Measurements from ENCODE around the gene GLP1R. TPM values are rescaled to one million over a fixed set of nuclear protein-coding genes. Genes with fewer than 3 reads are reported as not detected.

GLP1R gene
- total RNA-seq, 1 donor from 2014 or later, result not detected

GRCh38 chr6:39061182-39061581, 12.6 kb downstream of the GLP1R start:
- Histone ChIP-seq H3K36me3 (no peaks in the 10 kb centered on the region), H3K27ac (no peak overlapping the region), H3K27me3 (no peaks in the 10 kb centered on the region), H3K4me3 (no peak overlapping the region), H3K9me3 (no peaks in the 10 kb centered on the region), H3K4me1 (no peaks in the 10 kb centered on the region)
- no peak for DNase-seq (ENCODE audit: low spot score in 2 of 2)
- intact Hi-C loops (cut with DNase I), result no loop called here
- no peak for TF ChIP-seq CTCF (IDR thresholded peaks at IDR 0.05)

GRCh38 chr6:39061588-39061987, 13.0 kb downstream of the GLP1R start:
- no peak overlapping the region for H3K4me3 ChIP-seq
- intact Hi-C loops (cut with DNase I), result no loop called here
- DNase-seq (ENCODE audit: low spot score in 2 of 2), result no peak
- H3K27me3 ChIP-seq, result no peaks in the 10 kb centered on the region
- no peaks in the 10 kb centered on the region for H3K36me3 ChIP-seq
- no peaks in the 10 kb centered on the region for H3K4me1 ChIP-seq
- TF ChIP-seq CTCF (IDR thresholded peaks at IDR 0.05), result no peak
- H3K27ac ChIP-seq, result no peak overlapping the region
- H3K9me3 ChIP-seq, result no peaks in the 10 kb centered on the region

GRCh38 chr6:39062014-39062740, 13.6 kb downstream of the GLP1R start:
- no peaks in the 10 kb centered on the region for H3K9me3 ChIP-seq
- no peak overlapping the region for H3K4me3 ChIP-seq
- no peak for DNase-seq (ENCODE audit: low spot score in 2 of 2)
- H3K27ac ChIP-seq, result no peak overlapping the region
- H3K36me3 ChIP-seq, result no peaks in the 10 kb centered on the region
- H3K27me3 ChIP-seq, result no peaks in the 10 kb centered on the region
- H3K4me1 ChIP-seq, result no peaks in the 10 kb centered on the region
- TF ChIP-seq CTCF (IDR thresholded peaks at IDR 0.05), result no peak
- intact Hi-C loops (cut with DNase I), result no loop called here

- no peaks in the 10 kb centered on the region for H3K36me3 ChIP-seq
- intact Hi-C loops (cut with DNase I), result no loop called here
- no peak for TF ChIP-seq CTCF (IDR thresholded peaks at IDR 0.05)
- no peaks in the 10 kb centered on the region for H3K27me3 ChIP-seq
- no peak for DNase-seq (ENCODE audit: low spot score in 2 of 2)
- no peak overlapping the region for H3K4me3 ChIP-seq
- H3K9me3 ChIP-seq, result no peaks in the 10 kb centered on the region
- H3K4me1 ChIP-seq, result no peaks in the 10 kb centered on the region
- no peak overlapping the region for H3K27ac ChIP-seq
Observed at GRCh38 chr6:39063526-39063925, 14.9 kb downstream of the GLP1R start.

GRCh38 chr6:39065561-39065960, 17.0 kb downstream of the GLP1R start:
- H3K36me3 ChIP-seq, result no peaks in the 10 kb centered on the region
- no peak overlapping the region for H3K4me3 ChIP-seq
- H3K27ac ChIP-seq, result no peak overlapping the region
- no peaks in the 10 kb centered on the region for H3K27me3 ChIP-seq
- DNase-seq (ENCODE audit: low spot score in 2 of 2), result no peak
- H3K9me3 ChIP-seq, result no peaks in the 10 kb centered on the region
- no peaks in the 10 kb centered on the region for H3K4me1 ChIP-seq
- intact Hi-C loops (cut with DNase I), result no loop called here
- TF ChIP-seq CTCF (IDR thresholded peaks at IDR 0.05), result no peak

GRCh38 chr6:39068391-39068790, 19.8 kb downstream of the GLP1R start:
- no peaks in the 10 kb centered on the region for H3K9me3 ChIP-seq
- no peaks in the 10 kb centered on the region for H3K27me3 ChIP-seq
- H3K4me3 ChIP-seq, result no peak overlapping the region
- no peak for DNase-seq (ENCODE audit: low spot score in 2 of 2)
- H3K27ac ChIP-seq, result no peak overlapping the region
- no peak for TF ChIP-seq CTCF (IDR thresholded peaks at IDR 0.05)
- no peaks in the 10 kb centered on the region for H3K4me1 ChIP-seq
- intact Hi-C loops (cut with DNase I), result no loop called here
- H3K36me3 ChIP-seq, result no peaks in the 10 kb centered on the region
